ENCODE measurements around the gene NUSAP1.

DNA sequence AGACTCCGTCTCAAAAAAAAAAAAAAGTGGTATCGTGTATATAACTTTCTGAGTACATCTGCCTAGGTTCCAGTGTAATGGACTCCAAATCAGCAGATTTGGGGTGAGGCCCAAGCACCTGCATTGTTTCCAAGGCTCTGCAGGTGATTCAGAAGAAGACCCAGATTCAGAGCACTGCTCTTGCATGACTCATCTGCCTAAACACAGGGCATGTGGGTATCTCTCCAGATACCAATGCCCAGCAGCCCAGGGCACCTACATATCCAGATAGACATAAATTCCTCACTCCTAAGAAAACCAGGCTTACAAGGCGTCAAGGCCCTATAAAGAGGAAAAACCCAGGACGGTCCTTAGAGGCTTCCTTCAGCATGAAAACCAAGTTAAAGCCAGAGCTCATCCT lies 45.3 kb downstream of the NUSAP1 start:
- no peak for TF ChIP-seq GATA2 (IDR thresholded peaks at IDR 0.05; ENCODE audit: low read depth, low read length)
- no peak for TF ChIP-seq GATA3 (IDR thresholded peaks at IDR 0.05; ENCODE audit: low read depth, low read length)

Data from SH-SY5Y (cell line).